Left kidney (tissue), 2 donors: Measurements from ENCODE around the gene MED8. TPM values are rescaled to one million over a fixed set of nuclear protein-coding genes. Genes with fewer than 3 reads are reported as not detected.

Source experiments
- DNase-seq: peaks from one replicate; pipeline ENCODE4 v3.0.0-alpha.2; 2013
- polyA plus RNA-seq: library from polyadenylated mRNA; unstranded; fragments of 120-200 nt; gene quantifications from one replicate; pipeline ENCODE4 v1.2.1, GENCODE V29; 2013; ENCODE audit not compliant: insufficient read length

The MED8 gene
- polyA plus RNA-seq, 1 donor, result 39.3 TPM

GRCh38 chr1:43359696-43360095 lies 29.9 kb downstream of the MED8 start:
- no peak for DNase-seq

DNA sequence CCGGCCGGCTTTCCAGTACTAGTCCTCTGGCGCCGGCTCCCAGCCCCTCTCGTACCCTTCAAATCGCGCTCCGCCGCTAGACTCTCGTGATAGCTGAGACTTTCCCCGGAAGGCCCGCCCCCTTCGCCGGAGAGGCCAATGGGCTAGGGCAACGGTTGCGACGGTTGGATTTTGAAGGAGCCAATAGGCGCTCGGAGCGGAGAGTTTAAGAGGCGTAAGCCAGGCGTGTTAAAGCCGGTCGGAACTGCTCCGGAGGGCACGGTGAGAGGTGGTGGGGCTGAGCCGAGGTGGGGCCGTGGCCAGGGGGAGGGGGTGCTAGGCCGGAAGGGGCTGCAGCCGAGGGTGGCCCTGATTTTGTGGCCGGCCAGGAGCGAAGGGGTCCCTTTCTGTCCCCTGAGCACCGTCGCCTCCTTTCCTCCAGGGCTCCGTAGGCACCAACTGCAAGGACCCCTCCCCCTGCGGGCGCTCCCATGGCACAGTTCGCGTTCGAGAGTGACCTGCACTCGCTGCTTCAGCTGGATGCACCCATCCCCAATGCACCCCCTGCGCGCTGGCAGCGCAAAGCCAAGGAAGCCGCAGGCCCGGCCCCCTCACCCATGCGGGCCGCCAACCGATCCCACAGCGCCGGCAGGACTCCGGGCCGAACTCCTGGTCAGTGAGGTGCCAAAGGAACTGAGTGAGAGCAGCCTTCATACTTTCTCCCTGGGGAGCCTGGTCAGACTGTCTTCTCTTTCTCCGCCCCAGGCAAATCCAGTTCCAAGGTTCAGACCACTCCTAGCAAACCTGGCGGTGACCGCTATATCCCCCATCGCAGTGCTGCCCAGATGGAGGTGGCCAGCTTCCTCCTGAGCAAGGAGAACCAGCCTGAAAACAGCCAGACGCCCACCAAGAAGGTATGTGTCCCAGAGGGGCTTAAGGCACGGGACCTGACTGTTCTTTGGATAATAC lies 30.6 kb downstream of the MED8 start, which contains the start of gene CDC20:
Gene CDC20, plus strand, starts transcription at position 236 of the 948 bp plus-strand sequence. Its CDS starts 235 bp downstream, at position 471.
- DNase-seq, result peak; percentile 98

DNA sequence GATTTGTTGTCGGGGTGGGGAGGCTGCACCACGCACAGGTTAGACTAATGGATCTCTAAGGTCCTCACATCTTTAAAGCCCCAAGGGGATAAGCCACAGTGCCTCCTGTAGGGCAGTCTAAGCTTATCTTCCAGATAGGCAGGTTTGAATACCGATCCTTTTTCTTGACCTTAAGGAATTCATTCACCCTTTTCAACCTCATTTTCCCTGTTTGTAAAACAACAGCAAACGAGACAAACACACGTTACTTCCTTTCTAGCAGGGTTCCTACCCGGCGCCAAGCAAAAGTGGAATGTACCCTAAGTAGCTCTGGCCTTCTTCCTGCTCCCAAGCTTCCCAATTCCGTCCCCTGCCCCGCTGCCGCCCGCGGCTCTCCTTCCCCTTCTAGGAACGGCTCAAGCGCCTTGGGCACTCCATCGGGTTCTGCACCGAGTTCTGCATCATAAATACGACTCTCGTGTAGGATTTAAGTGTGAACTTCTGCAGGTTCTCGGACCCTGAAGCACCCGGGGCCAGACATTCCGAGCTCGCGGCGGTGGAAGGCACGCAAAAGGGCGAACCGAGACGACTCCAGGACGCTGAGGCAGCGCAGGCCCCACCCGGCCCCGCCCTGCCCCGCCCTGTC lies 31.4 kb downstream of the MED8 start:
- no peak for DNase-seq

- no peak for DNase-seq
Observed at GRCh38 chr1:43357251-43357650, 32.3 kb downstream of the MED8 start.

DNA sequence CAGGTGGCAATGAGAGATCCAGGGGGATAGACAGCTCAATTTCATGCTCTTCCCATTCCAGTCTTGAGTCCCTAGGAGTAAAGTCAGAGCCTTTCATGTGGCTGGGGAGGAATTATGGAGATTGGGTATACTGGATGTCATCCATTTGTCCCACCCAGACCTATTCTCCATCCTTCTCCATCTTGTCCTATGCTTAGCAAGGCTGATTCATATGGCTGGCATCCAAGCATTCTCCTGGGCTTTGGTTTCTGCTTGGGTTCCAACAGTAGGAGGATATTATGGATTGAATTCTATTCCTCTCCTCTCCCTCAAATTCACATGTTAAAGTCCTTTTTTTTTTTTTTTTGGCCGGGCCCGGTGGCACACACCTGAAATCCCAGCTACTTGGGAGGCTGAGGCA lies 34.7 kb downstream of the MED8 start:
- DNase-seq, result no peak

GRCh38 chr1:43354471-43354870 lies 35.1 kb downstream of the MED8 start:
- no peak for DNase-seq

- DNase-seq, result no peak
Observed at GRCh38 chr1:43352881-43353280, 36.7 kb downstream of the MED8 start.

DNA sequence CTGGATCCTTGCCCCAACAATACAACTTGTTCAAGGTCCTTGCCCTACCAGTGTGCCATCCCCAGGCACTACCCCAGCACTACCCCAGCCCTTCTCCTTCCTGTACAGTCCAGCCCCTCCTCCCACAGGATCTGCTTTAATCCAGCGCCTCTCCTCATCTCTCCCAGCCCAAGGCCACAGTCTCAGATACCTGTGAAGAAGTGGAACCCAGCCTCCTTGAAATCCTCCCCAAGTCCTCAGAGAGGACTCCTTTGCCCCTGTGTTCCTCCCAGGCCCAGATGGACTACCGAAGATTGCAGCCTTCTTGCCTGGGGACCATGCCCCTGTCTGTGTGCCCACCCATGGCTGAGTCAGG lies 37.3 kb downstream of the MED8 start:
- no peak for DNase-seq

DNA sequence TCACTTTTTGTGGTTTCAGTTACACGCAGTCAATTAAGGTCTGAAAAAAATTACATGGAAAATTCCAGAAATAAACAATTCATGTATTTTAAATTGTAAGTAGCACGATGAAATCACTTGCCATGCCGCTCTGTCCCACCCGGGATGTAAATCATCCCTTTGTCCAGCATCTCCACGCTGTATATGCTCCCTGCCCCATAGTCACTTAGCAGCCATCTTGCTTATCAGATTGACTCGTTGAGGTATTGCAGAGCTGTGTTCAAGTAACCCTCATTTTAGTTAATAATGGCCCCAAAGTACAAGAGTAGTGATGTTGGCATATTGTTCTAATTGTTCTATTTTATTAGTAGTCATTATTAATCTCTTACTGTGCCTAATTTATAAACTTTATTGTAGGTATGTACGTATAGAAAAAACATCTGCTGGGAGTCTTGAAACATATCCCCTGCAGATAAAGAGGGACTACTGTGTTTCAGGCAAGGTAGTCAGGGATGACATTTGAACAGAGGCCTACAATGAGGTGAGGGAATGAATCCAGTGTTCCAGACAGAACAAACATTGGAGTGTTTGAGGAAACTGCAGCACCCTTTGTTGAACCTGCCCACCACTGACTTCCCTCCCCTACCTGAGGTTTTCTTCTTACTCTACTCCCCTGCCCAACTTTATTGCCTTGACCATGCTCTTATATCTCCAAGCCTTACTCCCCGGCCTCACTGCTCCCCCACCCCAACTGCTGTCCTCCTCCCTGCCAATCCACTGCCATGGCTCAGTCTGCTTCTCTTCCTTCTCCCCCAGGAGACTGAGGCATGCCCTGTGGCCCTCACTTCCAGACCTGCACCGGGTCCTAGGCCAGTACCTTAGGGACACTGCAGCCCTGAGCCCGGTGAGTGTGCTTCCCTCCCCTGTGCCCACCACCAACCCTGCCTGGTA lies 37.9 kb downstream of the MED8 start:
- DNase-seq, result no peak

- no peak for DNase-seq
Observed at GRCh38 chr1:43350976-43351375, 38.6 kb downstream of the MED8 start.

DNA sequence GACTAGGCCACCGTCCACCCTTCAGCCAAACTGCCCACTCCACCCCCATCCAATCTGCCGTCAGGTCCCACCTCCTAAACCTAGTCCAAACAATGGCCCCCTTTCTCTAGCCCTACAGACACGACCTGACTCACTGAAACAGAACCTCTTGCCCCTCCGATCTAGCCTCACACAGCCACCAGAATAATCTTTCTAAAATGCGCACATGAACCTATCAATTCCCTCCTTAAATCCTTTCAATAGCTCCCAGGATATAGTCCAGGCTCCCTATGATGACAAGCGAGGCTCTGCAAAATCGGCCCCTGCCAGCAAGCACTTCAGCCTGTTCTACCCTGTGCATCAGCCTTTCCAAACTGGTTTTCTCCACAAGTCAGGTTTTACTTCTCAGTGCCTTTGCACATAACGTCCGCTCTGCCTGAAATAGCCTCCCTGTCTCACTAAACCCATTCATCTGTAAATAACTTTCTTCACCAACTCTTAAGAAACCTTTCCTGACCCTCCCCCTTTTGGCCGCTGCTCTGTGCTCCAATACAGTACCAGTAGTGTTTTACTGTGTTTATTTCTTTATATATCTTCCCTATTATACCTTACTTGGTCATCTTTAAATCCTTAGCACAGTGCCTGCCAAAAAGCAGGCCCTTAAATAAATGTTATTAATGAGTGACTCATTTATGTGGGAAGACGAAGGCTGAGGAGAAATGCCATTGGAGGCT lies 39.9 kb downstream of the MED8 start:
- DNase-seq, result peak; percentile 44

DNA sequence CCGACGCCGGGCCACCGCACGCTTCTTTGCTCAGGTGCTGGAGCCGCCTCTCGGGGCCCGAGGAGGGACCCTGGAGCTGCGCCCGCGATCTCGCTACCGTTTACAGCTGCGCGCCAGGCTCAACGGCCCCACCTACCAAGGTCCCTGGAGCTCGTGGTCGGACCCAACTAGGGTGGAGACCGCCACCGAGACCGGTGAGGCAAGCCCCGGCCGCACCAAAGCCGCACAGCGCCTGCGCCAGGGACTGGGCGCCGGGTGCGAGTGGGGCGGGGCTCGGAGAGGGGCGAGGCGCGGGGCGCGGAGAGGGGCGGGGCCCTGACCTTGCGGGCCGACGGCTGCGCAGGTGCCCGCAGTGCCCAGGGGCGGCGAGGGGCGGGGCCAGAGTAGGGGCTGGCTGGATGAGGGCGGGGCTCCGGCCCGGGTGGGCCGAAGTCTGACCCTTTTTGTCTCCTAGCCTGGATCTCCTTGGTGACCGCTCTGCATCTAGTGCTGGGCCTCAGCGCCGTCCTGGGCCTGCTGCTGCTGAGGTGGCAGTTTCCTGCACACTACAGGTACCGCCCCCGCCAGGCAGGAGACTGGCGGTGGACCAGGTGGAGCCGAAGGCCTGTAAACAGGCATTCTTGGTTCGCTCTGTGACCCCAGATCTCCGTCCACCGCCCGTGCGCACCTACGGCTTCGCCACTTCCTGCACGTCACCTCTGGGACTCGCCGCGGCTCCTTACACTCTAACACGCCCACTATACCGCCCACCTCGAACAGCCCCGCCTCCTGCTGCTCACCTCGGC lies 40.6 kb downstream of the MED8 start:
- DNase-seq, result peak; percentile 84

DNA sequence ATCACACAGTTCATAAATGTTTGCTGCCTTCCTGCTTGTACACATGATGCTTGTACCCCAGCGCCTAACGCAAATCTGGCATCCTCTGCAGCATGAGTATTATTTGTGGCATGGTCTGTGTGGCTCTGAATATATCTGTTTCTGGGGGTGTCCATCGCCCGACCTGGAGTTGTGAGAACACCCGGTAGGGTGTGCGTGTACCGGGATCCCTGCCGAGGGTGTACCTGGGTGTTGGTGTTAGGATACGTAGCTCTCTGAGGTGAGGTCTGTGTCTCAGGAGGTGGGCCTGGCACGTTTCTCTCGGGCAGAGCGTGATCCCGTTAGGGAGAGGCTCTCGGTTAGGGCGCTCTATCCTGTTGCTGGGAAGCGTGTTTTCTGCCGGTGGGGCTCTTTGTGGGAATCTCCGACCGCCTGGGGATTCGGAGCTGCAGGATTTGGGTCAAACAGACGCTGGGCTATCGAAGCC lies 41.2 kb downstream of the MED8 start:
- peak; percentile 34 for DNase-seq

- no peak for DNase-seq
Observed at GRCh38 chr1:43346636-43347035, 43.0 kb downstream of the MED8 start.

DNA sequence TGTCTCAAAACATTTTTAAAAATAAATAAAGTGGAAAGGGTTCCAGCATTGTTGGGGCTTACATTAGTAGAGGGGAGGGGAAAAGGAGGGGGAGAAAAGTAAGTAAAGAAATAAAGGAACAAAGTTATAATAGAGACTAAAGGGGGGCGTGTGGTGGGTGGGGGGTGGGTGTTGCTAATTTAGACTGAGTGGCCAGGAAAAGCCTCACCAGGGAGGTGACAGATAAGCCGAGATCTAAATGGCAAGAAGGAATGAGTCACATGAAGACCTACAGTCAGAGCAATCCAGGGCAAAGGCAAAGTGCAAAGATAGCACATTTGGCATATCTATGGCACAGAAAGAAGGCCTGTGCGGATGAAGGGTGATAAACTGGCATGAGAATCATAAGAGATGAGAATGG lies 44.5 kb downstream of the MED8 start:
- no peak for DNase-seq

DNA sequence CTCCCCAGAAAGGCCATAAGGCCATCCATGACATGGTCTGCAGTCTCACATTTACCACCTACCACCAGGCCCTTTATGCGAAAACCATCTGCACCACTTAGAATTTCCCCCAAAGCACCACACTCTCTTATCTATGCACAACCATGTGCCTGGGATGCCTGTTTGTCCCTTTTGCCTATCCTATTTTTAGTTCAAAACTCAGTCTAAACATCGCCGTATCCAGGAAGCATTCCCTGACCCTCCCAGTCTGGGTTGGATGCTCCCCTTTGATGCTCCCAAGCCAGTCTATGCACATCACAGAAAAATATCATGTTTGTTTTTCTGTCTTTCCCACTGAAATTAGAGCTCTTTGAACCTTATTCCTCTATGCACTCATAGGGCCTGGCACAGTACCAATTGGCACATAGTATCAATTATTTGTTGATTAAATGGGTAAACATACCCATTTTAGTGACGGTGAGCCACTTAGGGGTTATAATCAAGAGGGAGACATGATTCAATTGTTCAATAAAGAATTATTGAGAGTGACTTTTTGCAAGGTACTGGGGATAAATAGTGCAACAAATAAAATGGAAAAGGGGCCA lies 45.2 kb downstream of the MED8 start:
- DNase-seq, result no peak

DNA sequence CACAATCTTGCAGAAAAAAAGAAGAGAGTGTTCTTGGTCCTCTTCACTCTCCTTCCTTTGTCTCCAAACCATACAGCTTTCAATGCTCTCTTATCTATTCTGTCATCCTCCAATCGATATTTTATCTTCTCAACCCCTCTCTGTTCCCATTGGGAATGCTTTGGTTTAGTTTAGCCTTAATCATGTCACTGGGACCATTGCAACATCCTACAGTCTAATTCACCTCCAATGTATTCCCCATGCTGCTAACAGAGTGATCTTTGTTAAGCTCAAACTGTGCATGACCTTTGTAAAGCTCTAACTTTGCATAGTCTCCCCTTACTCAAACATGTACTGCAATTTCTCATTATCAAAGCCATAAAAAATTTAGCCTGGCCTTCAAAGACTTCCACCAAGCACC lies 49.0 kb downstream of the MED8 start:
- DNase-seq, result no peak

- no peak for DNase-seq
Observed at GRCh38 chr1:43339584-43340232, 49.9 kb downstream of the MED8 start.

- no peak for DNase-seq
Observed at GRCh38 chr1:43338001-43338400, 51.6 kb downstream of the MED8 start.

- DNase-seq, result no peak
Observed at GRCh38 chr1:43337588-43337987, 52.0 kb downstream of the MED8 start, which contains the start of gene MPL. Gene MPL (plus strand): TSS chr1:43337818. CDS start chr1:43337849, 31 bp downstream.
